ENCODE data around the gene TSSK2. TPM values are rescaled to one million over a fixed set of nuclear protein-coding genes. Genes with fewer than 3 reads are reported as not detected.
"Not testable (repeated sequence)": the region's sequence is repeated elsewhere in the genome, so short reads cannot be mapped to it uniquely, and the experiment has no call there.

TSSK2 gene
- total and polyA plus RNA-seq, 11 donors: 0.04 to 0.19 (median 0.12) TPM; not detected in 8

DNA sequence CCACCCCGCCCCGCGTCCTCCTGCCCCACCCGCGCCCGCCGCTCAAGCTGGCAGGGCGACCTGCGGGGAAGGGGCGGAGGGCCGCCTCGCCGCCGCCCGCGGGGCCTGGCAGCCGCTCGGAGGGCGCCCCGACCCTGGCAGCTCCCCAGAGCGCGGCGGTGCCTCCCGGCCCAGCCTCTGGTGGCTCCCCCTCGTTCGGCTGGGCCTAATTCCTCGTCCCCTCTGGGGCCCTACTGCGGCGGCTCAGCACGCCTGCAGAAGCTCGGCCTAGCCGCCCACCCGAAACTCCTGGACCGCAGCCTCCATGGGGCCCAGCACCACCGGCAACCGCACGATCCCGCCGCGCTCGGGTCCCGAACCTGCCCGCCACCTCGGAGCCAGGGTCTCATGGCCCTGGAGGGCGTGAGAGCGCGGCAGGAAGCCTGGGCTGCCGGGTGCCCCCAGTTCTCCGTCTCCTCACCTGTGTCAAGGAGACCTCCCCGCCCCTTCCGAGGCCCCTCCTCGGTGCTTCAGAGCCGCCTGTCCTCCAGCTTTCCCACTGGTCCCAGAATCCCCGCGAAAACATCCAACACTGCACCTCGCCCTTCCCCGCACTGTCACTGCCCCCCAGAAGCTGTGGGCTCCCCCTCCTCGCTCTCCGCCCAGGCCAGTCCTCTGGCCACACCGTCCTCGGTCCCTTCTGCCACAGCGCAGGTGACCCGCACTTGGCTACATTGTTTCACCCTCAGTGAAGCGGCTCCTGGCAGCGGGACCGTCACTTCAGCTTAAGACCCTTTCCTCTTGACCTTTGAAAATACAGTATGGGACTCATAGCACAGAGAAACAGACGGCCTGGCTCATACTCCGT is 19.6 kb downstream of the TSSK2 start:
- WGBS, 4 donors: 9 to 20% (median 12%) methylated on average over 16 to 68 of the region's 68 CpGs
- DNase-seq (no peak), ATAC-seq (no peak)
- Histone ChIP-seq H3K9me3 (no peaks in the 10 kb centered on the region), H3K4me3 (peak overlapping the region in 2 of 12 donors; percentile 10 to 15), H3K27ac (no peak overlapping the region), H3K27me3 (peaks cover 28 to 74% (median 50%) of the 10 kb centered on the region in 9 donors), H3K36me3 (no peaks in the 10 kb centered on the region), H3K4me1 (peaks cover 0 to 19% (median 0%) of the 10 kb centered on the region in 12 donors)
- TF ChIP-seq, protein P1, sequence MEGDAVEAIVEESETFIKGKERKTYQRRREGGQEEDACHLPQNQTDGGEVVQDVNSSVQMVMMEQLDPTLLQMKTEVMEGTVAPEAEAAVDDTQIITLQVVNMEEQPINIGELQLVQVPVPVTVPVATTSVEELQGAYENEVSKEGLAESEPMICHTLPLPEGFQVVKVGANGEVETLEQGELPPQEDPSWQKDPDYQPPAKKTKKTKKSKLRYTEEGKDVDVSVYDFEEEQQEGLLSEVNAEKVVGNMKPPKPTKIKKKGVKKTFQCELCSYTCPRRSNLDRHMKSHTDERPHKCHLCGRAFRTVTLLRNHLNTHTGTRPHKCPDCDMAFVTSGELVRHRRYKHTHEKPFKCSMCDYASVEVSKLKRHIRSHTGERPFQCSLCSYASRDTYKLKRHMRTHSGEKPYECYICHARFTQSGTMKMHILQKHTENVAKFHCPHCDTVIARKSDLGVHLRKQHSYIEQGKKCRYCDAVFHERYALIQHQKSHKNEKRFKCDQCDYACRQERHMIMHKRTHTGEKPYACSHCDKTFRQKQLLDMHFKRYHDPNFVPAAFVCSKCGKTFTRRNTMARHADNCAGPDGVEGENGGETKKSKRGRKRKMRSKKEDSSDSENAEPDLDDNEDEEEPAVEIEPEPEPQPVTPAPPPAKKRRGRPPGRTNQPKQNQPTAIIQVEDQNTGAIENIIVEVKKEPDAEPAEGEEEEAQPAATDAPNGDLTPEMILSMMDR (IDR thresholded peaks at IDR 0.05): no peak
- TF ChIP-seq POLR2A (IDR thresholded peaks at IDR 0.05): no peak
- intact Hi-C loops (cut with DNase I): no loop called here

DNA sequence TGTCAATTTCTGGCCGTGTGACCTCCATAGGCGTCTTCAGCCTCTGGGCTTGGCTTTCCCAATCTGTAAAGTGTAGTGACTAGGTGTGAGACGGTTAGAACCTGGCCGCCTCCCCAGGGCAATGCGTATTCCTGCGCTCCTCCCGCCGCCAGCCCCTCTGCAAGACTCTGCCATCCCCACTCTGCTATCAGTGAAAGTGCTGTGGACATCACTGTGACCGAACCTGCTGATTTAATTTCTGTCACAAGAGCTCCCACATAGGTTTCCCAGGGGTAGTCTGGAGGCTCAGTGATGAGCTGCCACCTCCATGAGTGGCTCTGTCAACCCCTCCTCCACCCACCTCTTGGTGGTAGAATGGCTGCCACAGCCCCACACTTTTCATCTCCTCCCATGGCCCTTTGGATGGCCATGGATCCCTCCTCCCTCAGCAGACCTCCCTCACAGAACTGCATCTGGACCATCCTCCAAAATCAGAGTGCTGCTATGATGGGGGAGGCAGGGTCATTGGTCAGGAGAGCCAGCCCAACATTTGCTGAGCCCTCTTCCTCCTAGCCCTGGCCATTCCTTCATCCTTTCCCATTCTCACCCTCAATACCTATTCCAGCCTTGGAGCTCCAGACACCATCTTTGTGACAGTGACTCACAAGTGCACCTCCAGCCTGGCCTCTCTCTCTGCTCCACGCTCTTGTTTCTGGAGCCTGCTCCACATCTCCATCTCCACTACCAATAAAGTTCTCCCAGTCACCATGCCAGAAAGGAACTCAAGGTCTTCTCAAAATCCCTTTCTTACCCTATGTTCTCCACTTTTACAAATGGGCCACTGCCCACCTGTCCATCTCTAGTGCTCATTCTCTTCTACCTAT is 20.5 kb downstream of the TSSK2 start:
- intact Hi-C loops (cut with DNase I): no loop called here
- Histone ChIP-seq H3K4me3 (no peak overlapping the region), H3K27me3 (peaks cover 28 to 75% (median 50%) of the 10 kb centered on the region in 9 donors), H3K36me3 (no peaks in the 10 kb centered on the region), H3K4me1 (peaks cover 0 to 19% (median 0%) of the 10 kb centered on the region in 12 donors), H3K9me3 (no peaks in the 10 kb centered on the region), H3K27ac (no peak overlapping the region)
- ATAC-seq (no peak), DNase-seq (no peak)
- TF ChIP-seq, protein P1 (IDR thresholded peaks at IDR 0.05): no peak
- no peak for TF ChIP-seq POLR2A (IDR thresholded peaks at IDR 0.05)
- WGBS, 4 donors: 46 to 60% (median 53%) methylated on average over 10 of the region's 10 CpGs

DNA sequence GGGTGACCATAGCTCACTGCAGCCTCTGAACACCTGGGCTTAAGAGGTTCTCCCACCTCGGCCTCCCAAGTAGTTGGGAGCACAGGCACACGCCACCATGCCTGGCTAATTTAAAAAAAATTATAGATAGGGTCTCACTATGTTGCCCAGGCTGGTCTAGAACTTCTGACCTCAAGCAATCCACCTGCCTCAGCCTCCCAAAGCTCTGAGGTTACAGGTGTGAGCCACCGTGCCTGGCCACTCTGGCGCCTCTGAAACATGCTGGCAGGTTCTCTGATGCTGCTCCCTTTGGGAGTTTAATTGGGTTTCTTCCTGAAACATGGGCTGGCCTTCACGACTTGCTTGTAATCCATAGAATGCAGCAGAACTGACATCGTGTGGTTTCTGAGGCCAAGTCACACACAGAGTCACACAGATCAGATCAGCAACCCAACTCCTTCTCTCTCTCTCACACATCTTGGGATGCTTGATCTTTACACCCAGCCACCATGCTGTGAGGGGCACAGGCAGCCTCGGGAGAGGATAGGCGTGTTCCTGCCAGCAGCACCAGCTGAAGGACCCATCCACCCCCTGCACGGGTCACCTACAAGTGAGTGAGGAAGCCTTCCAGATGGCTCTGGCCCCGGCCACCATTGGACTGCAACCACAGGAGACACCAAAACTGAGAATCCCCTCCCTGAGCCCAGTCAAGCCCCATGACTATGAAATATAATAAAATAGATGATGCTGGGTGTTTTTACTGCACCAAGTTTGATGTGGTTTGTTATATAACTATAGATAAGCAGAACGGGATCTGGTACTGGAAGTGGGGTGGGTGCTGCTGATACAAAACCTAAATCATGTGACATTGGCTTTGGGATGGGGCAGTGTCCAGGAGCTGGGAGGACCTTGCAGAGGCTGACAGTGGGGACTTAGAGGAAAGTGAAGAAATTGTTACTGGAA is 22.1 kb downstream of the TSSK2 start:
- WGBS, 4 donors: 59 to 64% (median 59%) methylated on average over 11 of the region's 11 CpGs

DNA sequence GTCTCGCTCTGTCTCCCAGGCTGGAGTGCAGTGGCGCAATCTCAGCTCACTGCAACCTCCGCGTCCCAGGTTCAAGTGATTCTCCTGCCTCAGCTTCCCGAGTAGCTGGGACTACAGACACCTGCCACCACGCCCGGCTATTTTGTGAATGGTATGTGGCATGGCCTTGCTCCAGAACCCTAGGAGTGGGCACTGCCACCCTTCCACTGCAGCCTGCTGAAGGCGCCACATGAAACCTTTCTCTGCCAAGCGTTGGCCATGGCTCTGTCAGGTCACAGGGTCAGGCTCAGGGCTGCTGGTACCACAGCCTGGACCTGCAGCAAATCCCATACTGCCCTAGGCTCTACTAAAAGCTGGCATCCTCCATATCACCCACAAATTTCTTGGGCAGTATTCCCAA is 25.0 kb downstream of the TSSK2 start:
- ATAC-seq; intact Hi-C loops (cut with DNase I); H3K36me3 ChIP-seq; DNase-seq; H3K4me3 ChIP-seq; H3K4me1 ChIP-seq; H3K27ac ChIP-seq; H3K9me3 ChIP-seq: not testable (repeated sequence)
- WGBS, 4 donors: 80 to 91% (median 85%) methylated on average over 9 of the region's 9 CpGs
- peaks cover 5 to 44% (median 23%) of the 10 kb centered on the region in 9 donors for H3K27me3 ChIP-seq

More for the DNA sequence above, 22.1 kb downstream of the TSSK2 start:
- Histone ChIP-seq H3K4me1 (peaks cover 0 to 19% (median 0%) of the 10 kb centered on the region in 12 donors), H3K4me3 (no peak overlapping the region), H3K27ac (no peak overlapping the region), H3K9me3 (no peaks in the 10 kb centered on the region), H3K27me3 (peaks cover 27 to 65% (median 44%) of the 10 kb centered on the region in 9 donors), H3K36me3 (no peaks in the 10 kb centered on the region)
- intact Hi-C loops (cut with DNase I): no loop called here
- TF ChIP-seq, protein P1 (IDR thresholded peaks at IDR 0.05): no peak
- TF ChIP-seq POLR2A (IDR thresholded peaks at IDR 0.05): no peak
- no peak for ATAC-seq
- DNase-seq: no peak

DNA sequence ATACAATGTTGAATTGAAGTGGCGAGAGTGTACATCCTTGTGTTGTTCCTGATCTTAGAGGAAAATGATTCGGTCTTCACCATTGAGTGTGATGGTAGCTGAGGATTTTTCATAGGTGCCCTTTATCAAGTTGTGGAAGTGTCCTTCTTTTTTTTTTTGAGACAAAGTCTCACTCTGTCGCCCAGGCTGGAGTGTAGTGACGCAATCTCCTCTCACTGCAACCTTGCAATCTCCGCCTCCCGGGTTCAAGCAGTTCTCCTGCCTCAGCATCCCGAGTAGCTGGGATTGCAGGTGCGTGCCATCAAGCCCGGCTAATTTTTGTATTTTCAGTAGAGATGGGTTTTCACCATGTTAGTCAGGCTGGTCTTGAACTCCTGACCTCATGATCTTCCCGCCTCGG is 27.5 kb downstream of the TSSK2 start:
- H3K36me3 ChIP-seq; H3K4me3 ChIP-seq; DNase-seq; intact Hi-C loops (cut with DNase I); H3K9me3 ChIP-seq; ATAC-seq; H3K4me1 ChIP-seq; H3K27ac ChIP-seq: not testable (repeated sequence)
- peaks cover 0 to 25% (median 3%) of the 10 kb centered on the region in 9 donors for H3K27me3 ChIP-seq
- 84 to 90% (median 86%) methylated on average over 11 of the region's 11 CpGs for WGBS, 4 donors

All from heart left ventricle (tissue), 16 donors.